Activated naive CD4-positive, alpha-beta T cell treated with anti-CD3 and anti-CD28 coated beads, Interleukin-2, amount 50 U/mL, for 24 hours (primary cell): ENCODE data around the gene TCF25.
"Not testable (repeated sequence)": the region's sequence is repeated elsewhere in the genome, so short reads cannot be mapped to it uniquely, and the experiment has no call there.

Source experiments
- H3K27ac Mint-ChIP-seq: one replicate; pipeline ENCODE4 v1.8.0; 2021; ENCODE audit warnings: mild to moderate bottlenecking, mixed read lengths
- H3K27me3 Mint-ChIP-seq: one replicate; pipeline ENCODE4 v1.8.0; 2021; ENCODE audit warnings: mixed read lengths
- H3K36me3 Mint-ChIP-seq: one replicate; pipeline ENCODE4 v1.8.0; 2021; ENCODE audit warnings: mixed read lengths
- H3K4me1 Mint-ChIP-seq: one replicate; pipeline ENCODE4 v1.8.0; 2021; ENCODE audit warnings: mixed read lengths
- H3K4me3 Mint-ChIP-seq: one replicate; pipeline ENCODE4 v1.8.0; 2021; ENCODE audit warnings: mild to moderate bottlenecking, mixed read lengths
- H3K9me3 Mint-ChIP-seq: one replicate; pipeline ENCODE4 v1.8.0; 2021; ENCODE audit warnings: mixed read lengths

TCF25 gene

GRCh38 chr16:89873109-89873971, at the start of gene TCF25:
Gene TCF25 (plus strand): TSS chr16:89873592. CDS start chr16:89873668, 76 bp downstream.
- Mint-ChIP-seq H3K4me1 (peaks cover 20% of the 10 kb centered on the region), H3K27me3 (no peaks in the 10 kb centered on the region), H3K36me3 (peaks cover 5% of the 10 kb centered on the region), H3K27ac (peak within 1 kb of the TSS; percentile 96), H3K4me3 (peak within 1 kb of the TSS; percentile 91), H3K9me3 (no peaks in the 10 kb centered on the region)

- peaks cover 11% of the 10 kb centered on the region for H3K4me1 Mint-ChIP-seq
- H3K36me3 Mint-ChIP-seq, H3K27ac Mint-ChIP-seq, H3K27me3 Mint-ChIP-seq, H3K9me3 Mint-ChIP-seq, H3K4me3 Mint-ChIP-seq: not testable (repeated sequence)
These were observed 49.6 kb upstream of the TCF25 start for GRCh38 chr16:89823824-89824148.

GRCh38 chr16:89826531-89827382, 46.6 kb upstream of the TCF25 start:
- Mint-ChIP-seq H3K4me1 (peaks cover 7% of the 10 kb centered on the region), H3K27me3 (peaks cover 10% of the 10 kb centered on the region), H3K27ac (no peak overlapping the region), H3K4me3 (no peak overlapping the region), H3K9me3 (no peaks in the 10 kb centered on the region), H3K36me3 (no peaks in the 10 kb centered on the region)

- no peaks in the 10 kb centered on the region for H3K9me3 Mint-ChIP-seq
- H3K36me3 Mint-ChIP-seq: no peaks in the 10 kb centered on the region
- peak overlapping the region; percentile 39 for H3K4me3 Mint-ChIP-seq
- H3K27ac Mint-ChIP-seq: no peak overlapping the region
- H3K4me1 Mint-ChIP-seq: peaks cover 7% of the 10 kb centered on the region
- peaks cover 10% of the 10 kb centered on the region for H3K27me3 Mint-ChIP-seq
These were observed 45.8 kb upstream of the TCF25 start for GRCh38 chr16:89827383-89828198.

- no peaks in the 10 kb centered on the region for H3K9me3 Mint-ChIP-seq
- H3K27ac Mint-ChIP-seq: no peak within 1 kb of the TSS
- no peaks in the 10 kb centered on the region for H3K36me3 Mint-ChIP-seq
- H3K4me1 Mint-ChIP-seq: peaks cover 7% of the 10 kb centered on the region
- peaks cover 10% of the 10 kb centered on the region for H3K27me3 Mint-ChIP-seq
- peak within 1 kb of the TSS; percentile 71 for H3K4me3 Mint-ChIP-seq
These were observed 45.1 kb upstream of the TCF25 start, which contains the start of gene SPIRE2 for GRCh38 chr16:89828199-89828869. Gene SPIRE2 (plus strand): TSS chr16:89828475. CDS start chr16:89828551, 76 bp downstream.

GRCh38 chr16:89828870-89829629, 44.3 kb upstream of the TCF25 start:
- peak overlapping the region; percentile 71 for H3K4me3 Mint-ChIP-seq

GRCh38 chr16:89829630-89830437, 43.6 kb upstream of the TCF25 start:
- peak overlapping the region; percentile 49 for H3K4me3 Mint-ChIP-seq
- no peaks in the 10 kb centered on the region for H3K36me3 Mint-ChIP-seq
- H3K27ac Mint-ChIP-seq: no peak overlapping the region
- H3K27me3 Mint-ChIP-seq: peaks cover 10% of the 10 kb centered on the region
- H3K4me1 Mint-ChIP-seq: peaks cover 7% of the 10 kb centered on the region
- H3K9me3 Mint-ChIP-seq: no peaks in the 10 kb centered on the region

More at GRCh38 chr16:89828870-89829629, 44.3 kb upstream of the TCF25 start:
- no peak overlapping the region for H3K27ac Mint-ChIP-seq
- no peaks in the 10 kb centered on the region for H3K9me3 Mint-ChIP-seq
- H3K4me1 Mint-ChIP-seq: peaks cover 7% of the 10 kb centered on the region
- H3K36me3 Mint-ChIP-seq: no peaks in the 10 kb centered on the region
- peaks cover 10% of the 10 kb centered on the region for H3K27me3 Mint-ChIP-seq

- peak overlapping the region; percentile 70 for H3K27ac Mint-ChIP-seq
- no peaks in the 10 kb centered on the region for H3K9me3 Mint-ChIP-seq
- no peaks in the 10 kb centered on the region for H3K36me3 Mint-ChIP-seq
- no peak overlapping the region for H3K4me3 Mint-ChIP-seq
- H3K4me1 Mint-ChIP-seq: peaks cover 7% of the 10 kb centered on the region
- peaks cover 10% of the 10 kb centered on the region for H3K27me3 Mint-ChIP-seq
These were observed 41.5 kb upstream of the TCF25 start for GRCh38 chr16:89831810-89832328.

- H3K9me3 Mint-ChIP-seq, H3K27ac Mint-ChIP-seq, H3K4me3 Mint-ChIP-seq, H3K36me3 Mint-ChIP-seq: not testable (repeated sequence)
- peaks cover 10% of the 10 kb centered on the region for H3K27me3 Mint-ChIP-seq
- H3K4me1 Mint-ChIP-seq: peaks cover 24% of the 10 kb centered on the region
These were observed 39.6 kb upstream of the TCF25 start for GRCh38 chr16:89833664-89834363.

- H3K27ac Mint-ChIP-seq, H3K27me3 Mint-ChIP-seq, H3K36me3 Mint-ChIP-seq, H3K9me3 Mint-ChIP-seq, H3K4me3 Mint-ChIP-seq: not testable (repeated sequence)
- peaks cover 22% of the 10 kb centered on the region for H3K4me1 Mint-ChIP-seq
These were observed 38.5 kb upstream of the TCF25 start for GRCh38 chr16:89834813-89835363.

GRCh38 chr16:89836484-89836883, 36.9 kb upstream of the TCF25 start:
- not testable (repeated sequence) for H3K27me3 Mint-ChIP-seq, H3K36me3 Mint-ChIP-seq, H3K27ac Mint-ChIP-seq, H3K9me3 Mint-ChIP-seq, H3K4me3 Mint-ChIP-seq
- peaks cover 18% of the 10 kb centered on the region for H3K4me1 Mint-ChIP-seq

GRCh38 chr16:89837014-89837546, 36.3 kb upstream of the TCF25 start:
- Mint-ChIP-seq H3K27me3 (no peaks in the 10 kb centered on the region), H3K27ac (no peak overlapping the region), H3K9me3 (no peaks in the 10 kb centered on the region), H3K36me3 (no peaks in the 10 kb centered on the region), H3K4me1 (peaks cover 18% of the 10 kb centered on the region), H3K4me3 (peak overlapping the region; percentile 7)

- no peak overlapping the region for H3K27ac Mint-ChIP-seq
- no peak overlapping the region for H3K4me3 Mint-ChIP-seq
- H3K9me3 Mint-ChIP-seq: no peaks in the 10 kb centered on the region
- H3K4me1 Mint-ChIP-seq: peaks cover 28% of the 10 kb centered on the region
- H3K36me3 Mint-ChIP-seq: no peaks in the 10 kb centered on the region
- H3K27me3 Mint-ChIP-seq: no peaks in the 10 kb centered on the region
These were observed 32.1 kb upstream of the TCF25 start for GRCh38 chr16:89841275-89841674.
